ENCODE measurements around the gene CNFN. TPM values are rescaled to one million over a fixed set of nuclear protein-coding genes. Genes with fewer than 3 reads are reported as not detected.

CNFN gene
- total and polyA plus RNA-seq, 8 donors: 0.32 to 3.2 (median 0.55) TPM; not detected in 1

DNA sequence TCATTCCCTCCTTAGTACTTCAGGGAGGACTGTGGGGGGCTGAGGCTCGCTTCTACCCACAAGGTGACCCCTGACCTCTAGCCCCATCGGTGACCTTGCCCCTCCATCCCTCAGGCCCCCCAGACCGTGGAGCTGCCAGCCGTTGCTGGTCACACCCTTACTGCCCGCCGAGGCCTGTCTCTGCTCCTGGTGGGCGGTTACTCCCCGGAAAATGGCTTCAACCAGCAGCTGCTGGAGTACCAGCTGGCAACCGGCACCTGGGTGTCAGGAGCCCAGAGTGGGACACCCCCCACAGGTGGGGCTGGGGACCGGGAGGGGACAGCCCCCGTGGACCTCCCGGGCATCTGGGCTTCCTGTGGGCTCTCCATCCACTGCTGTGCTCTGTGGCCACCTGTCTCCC is 32.8 kb downstream of the CNFN start:
- H3K27me3 ChIP-seq: no peaks in the 10 kb centered on the region
- no peak overlapping the region for H3K27ac ChIP-seq
- intact Hi-C loops (cut with DNase I): no loop called here
- no peak for DNase-seq
- ATAC-seq: no peak
- no peaks in the 10 kb centered on the region for H3K4me1 ChIP-seq
- TF ChIP-seq, protein P1, sequence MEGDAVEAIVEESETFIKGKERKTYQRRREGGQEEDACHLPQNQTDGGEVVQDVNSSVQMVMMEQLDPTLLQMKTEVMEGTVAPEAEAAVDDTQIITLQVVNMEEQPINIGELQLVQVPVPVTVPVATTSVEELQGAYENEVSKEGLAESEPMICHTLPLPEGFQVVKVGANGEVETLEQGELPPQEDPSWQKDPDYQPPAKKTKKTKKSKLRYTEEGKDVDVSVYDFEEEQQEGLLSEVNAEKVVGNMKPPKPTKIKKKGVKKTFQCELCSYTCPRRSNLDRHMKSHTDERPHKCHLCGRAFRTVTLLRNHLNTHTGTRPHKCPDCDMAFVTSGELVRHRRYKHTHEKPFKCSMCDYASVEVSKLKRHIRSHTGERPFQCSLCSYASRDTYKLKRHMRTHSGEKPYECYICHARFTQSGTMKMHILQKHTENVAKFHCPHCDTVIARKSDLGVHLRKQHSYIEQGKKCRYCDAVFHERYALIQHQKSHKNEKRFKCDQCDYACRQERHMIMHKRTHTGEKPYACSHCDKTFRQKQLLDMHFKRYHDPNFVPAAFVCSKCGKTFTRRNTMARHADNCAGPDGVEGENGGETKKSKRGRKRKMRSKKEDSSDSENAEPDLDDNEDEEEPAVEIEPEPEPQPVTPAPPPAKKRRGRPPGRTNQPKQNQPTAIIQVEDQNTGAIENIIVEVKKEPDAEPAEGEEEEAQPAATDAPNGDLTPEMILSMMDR (IDR thresholded peaks at IDR 0.05): no peak
- peaks cover 0 to 42% of the 10 kb centered on the region in 2 donors for H3K36me3 ChIP-seq
- H3K9me3 ChIP-seq: no peaks in the 10 kb centered on the region
- no peak overlapping the region for H3K4me3 ChIP-seq

DNA sequence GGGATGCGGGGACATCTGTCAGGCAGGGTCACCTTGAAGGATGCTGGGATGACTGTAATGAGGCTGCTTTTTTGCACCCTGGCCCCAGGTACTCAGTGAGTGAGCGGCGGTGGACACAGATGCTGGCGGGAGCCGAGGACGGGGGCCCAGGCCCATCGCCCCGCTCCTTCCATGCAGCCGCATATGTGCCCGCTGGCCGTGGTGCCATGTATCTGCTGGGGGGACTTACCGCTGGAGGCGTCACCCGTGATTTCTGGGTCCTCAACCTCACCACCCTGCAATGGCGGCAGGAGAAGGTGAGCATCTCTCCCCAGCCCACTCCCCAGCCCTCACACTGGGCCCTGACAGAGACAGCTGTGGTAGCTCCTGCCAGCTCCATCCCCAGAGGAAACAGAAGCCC is 33.4 kb downstream of the CNFN start:
- H3K27me3 ChIP-seq: no peaks in the 10 kb centered on the region
- DNase-seq (no peak), ATAC-seq (no peak)
- H3K9me3 ChIP-seq: no peaks in the 10 kb centered on the region
- TF ChIP-seq, protein P1 (IDR thresholded peaks at IDR 0.05): no peak
- no peak overlapping the region for H3K27ac ChIP-seq
- no peak overlapping the region for H3K4me3 ChIP-seq
- H3K36me3 ChIP-seq: peaks cover 0 to 42% of the 10 kb centered on the region in 2 donors
- H3K4me1 ChIP-seq: no peaks in the 10 kb centered on the region
- intact Hi-C loops (cut with DNase I): no loop called here

DNA sequence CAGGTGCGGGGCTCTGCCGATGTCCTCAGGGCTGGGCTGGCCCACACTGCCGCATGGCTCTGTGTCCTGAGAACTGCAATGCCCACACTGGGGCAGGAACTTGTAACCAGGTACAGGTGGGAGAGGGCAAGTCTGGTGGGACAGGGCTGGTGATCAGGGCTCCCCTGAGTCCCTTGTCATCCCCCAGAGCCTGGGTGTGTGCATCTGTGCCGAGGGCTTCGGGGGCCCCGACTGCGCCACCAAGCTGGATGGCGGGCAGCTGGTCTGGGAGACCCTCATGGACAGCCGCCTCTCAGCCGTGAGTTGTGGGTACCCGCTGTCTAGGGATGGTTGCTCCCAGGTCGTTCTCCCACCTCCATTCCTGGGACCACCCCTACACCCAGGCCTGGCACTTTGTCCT is 34.2 kb downstream of the CNFN start:
- intact Hi-C loops (cut with DNase I): no loop called here
- ATAC-seq (no peak), DNase-seq (no peak)
- H3K27ac ChIP-seq: no peak overlapping the region
- no peak overlapping the region for H3K4me3 ChIP-seq
- no peaks in the 10 kb centered on the region for H3K4me1 ChIP-seq
- TF ChIP-seq, protein P1 (IDR thresholded peaks at IDR 0.05): no peak
- peaks cover 0 to 42% of the 10 kb centered on the region in 2 donors for H3K36me3 ChIP-seq
- H3K9me3 ChIP-seq: no peaks in the 10 kb centered on the region
- no peaks in the 10 kb centered on the region for H3K27me3 ChIP-seq

DNA sequence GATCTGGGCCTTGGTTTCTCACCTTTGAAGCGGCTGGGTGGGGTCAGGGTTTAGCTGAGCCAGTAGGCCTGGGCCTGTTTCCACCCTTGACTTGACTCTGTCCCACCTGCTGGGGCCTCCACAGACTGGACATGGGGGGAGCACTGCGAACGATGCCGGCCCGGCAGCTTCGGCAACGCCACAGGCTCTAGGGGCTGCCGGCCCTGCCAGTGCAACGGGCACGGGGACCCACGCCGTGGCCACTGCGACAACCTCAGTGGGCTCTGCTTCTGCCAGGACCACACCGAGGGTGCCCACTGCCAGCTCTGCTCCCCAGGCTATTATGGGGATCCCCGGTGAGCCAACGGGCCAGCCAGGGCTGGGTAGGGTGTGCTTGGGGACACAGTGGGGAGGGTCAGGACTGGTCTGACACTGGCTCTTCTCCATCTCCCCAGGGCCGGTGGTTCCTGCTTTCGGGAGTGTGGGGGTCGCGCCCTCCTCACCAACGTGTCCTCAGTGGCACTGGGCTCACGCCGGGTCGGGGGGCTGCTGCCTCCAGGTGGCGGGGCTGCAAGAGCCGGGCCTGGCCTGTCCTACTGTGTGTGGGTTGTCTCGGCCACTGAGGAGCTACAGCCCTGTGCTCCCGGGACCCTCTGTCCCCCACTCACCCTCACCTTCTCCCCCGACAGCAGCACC is 36.6 kb downstream of the CNFN start:
- DNase-seq (no peak), ATAC-seq (no peak)
- no peak overlapping the region for H3K4me3 ChIP-seq
- no peaks in the 10 kb centered on the region for H3K4me1 ChIP-seq
- H3K9me3 ChIP-seq: no peaks in the 10 kb centered on the region
- H3K27me3 ChIP-seq: no peaks in the 10 kb centered on the region
- TF ChIP-seq, protein P1 (IDR thresholded peaks at IDR 0.05): no peak
- intact Hi-C loops (cut with DNase I): no loop called here
- peaks cover 0 to 44% of the 10 kb centered on the region in 2 donors for H3K36me3 ChIP-seq
- H3K27ac ChIP-seq: no peak overlapping the region

DNA sequence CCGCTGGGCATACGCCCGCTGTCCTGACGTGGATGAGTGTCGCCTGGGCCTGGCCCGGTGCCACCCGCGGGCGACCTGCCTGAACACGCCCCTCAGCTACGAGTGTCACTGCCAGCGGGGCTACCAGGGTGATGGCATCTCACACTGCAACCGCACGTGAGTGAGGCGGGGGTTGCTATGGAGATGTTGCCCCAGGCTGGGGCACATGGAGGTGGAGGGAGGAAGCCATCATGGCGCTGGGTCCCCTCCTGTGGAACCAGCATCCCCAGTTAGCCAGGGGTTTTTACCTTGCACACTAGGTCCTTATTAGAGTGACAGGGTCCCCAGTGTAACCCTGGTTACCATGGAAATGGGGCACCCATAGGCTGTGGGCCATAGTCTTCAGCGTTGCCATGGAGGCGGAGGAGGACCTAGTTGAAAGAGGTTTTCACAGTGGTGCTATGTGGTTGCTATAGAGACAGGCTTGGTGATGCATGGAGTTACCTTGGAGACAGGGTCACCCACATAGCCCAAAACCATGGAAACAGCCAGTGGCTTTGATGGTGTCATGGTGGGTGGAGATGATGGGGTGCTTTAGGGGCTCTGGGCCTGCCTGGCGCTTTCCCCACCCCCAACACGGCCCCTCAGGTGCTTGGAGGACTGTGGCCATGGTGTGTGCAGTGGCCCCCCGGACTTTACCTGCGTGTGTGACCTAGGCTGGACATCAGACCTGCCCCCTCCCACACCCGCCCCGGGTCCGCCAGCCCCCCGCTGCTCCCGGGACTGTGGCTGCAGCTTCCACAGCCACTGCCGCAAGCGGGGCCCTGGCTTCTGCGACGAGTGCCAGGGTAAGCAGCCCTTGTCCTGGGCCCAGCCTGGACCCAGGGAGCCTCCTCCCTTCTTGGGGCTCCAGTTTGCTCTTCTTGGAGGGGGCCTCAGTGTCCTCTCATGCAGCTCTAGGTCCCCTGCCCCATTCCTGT is 37.5 kb downstream of the CNFN start:
- no peaks in the 10 kb centered on the region for H3K27me3 ChIP-seq
- TF ChIP-seq, protein P1 (IDR thresholded peaks at IDR 0.05): no peak
- no peaks in the 10 kb centered on the region for H3K9me3 ChIP-seq
- no peak overlapping the region for H3K4me3 ChIP-seq
- peaks cover 0 to 43% of the 10 kb centered on the region in 2 donors for H3K36me3 ChIP-seq
- H3K4me1 ChIP-seq: peaks cover 0 to 4% of the 10 kb centered on the region in 2 donors
- intact Hi-C loops (cut with DNase I): no loop called here
- peak in 1 of 4 donors; percentile 13 for DNase-seq
- H3K27ac ChIP-seq: no peak overlapping the region
- ATAC-seq: no peak

Data from left lung (tissue), 10 donors.